DOHH2 (cell line): Measurements from ENCODE around the gene BAIAP2.

Experiments
- H3F3A ChIP-seq: fragments of 200-600 bp; sonication (generic), shearing (Covaris generic); 2 replicates; pipeline ENCODE4 v1.6.0; 2016; ENCODE audit warnings: antibody characterized with exemption, mild to moderate bottlenecking; ENCODE audit not compliant: control insufficient read depth, insufficient read depth
- H3K27ac ChIP-seq: fragments of 200-600 bp; sonication (generic); 2 replicates; pipeline ENCODE4 v1.5.1; 2014; ENCODE audit warnings: low read depth, mild to moderate bottlenecking, low read length, moderate library complexity
- H3K27me3 ChIP-seq: fragments of 200-600 bp; sonication (generic); 2 replicates; pipeline ENCODE4 v1.6.1; 2014; ENCODE audit warnings: mild to moderate bottlenecking, low read length, mixed read lengths; ENCODE audit not compliant: control insufficient read depth
- H3K36me3 ChIP-seq: fragments of 200-600 bp; sonication (generic); 2 replicates; pipeline ENCODE4 v1.6.1; 2014; ENCODE audit warnings: mild to moderate bottlenecking, low read length, moderate library complexity, mixed read lengths; ENCODE audit not compliant: control insufficient read depth
- H3K4me1 ChIP-seq: fragments of 200-600 bp; sonication (generic); 2 replicates; pipeline ENCODE4 v1.6.1; 2014; ENCODE audit warnings: mild to moderate bottlenecking, low read length, mixed read lengths; ENCODE audit not compliant: control insufficient read depth
- H3K4me2 ChIP-seq: fragments of 200-600 bp; sonication (generic); 2 replicates; pipeline ENCODE4 v1.6.0; 2014; ENCODE audit warnings: mild to moderate bottlenecking, low read length, moderate library complexity
- H3K4me3 ChIP-seq: fragments of 200-600 bp; sonication (generic); 2 replicates; pipeline ENCODE4 v1.5.1; 2014; ENCODE audit warnings: mild to moderate bottlenecking, low read length, mixed read lengths
- H3K79me2 ChIP-seq: fragments of 200-600 bp; sonication (generic); 2 replicates; pipeline ENCODE4 v1.6.1; 2014; ENCODE audit warnings: mild to moderate bottlenecking, low read length, mixed read lengths; ENCODE audit not compliant: control insufficient read depth
- H3K9me2 ChIP-seq: fragments of 200-600 bp; sonication (generic); replicated peaks from 2 replicates; pipeline ENCODE4 v1.6.1; 2014; ENCODE audit warnings: mild to moderate bottlenecking, low read length, mixed read lengths; ENCODE audit not compliant: control insufficient read depth
- H3K9me3 ChIP-seq: fragments of 200-600 bp; sonication (generic); 2 replicates; pipeline ENCODE4 v1.6.1; 2014; ENCODE audit warnings: antibody characterized with exemption, low read length, mixed read lengths; ENCODE audit not compliant: control insufficient read depth, insufficient read depth
- H4K20me1 ChIP-seq: fragments of 200-600 bp; sonication (generic); 2 replicates; pipeline ENCODE4 v1.6.0; 2014; ENCODE audit warnings: low read depth, mild to moderate bottlenecking, antibody characterized with exemption, low read length, moderate library complexity; ENCODE audit not compliant: control insufficient read depth, insufficient read depth
- EZH2phosphoT487 ChIP-seq: fragments of 200-600 bp; sonication (generic); IDR thresholded peaks from 2 replicates; pipeline ENCODE4 v1.6.1; 2017; ENCODE audit warnings: borderline replicate concordance, mild to moderate bottlenecking, antibody characterized with exemption, low read length, moderate library complexity, mixed read lengths
- TF ChIP-seq, protein P1 (sequence below): fragments of 200-600 bp; sonication (generic); IDR thresholded peaks from one replicate; pipeline ENCODE4 v1.5.1; 2014; ENCODE audit warnings: antibody characterized with exemption, mild to moderate bottlenecking, low read depth, low read length; ENCODE audit not compliant: poor library complexity, severe bottlenecking

The BAIAP2 gene

DNA sequence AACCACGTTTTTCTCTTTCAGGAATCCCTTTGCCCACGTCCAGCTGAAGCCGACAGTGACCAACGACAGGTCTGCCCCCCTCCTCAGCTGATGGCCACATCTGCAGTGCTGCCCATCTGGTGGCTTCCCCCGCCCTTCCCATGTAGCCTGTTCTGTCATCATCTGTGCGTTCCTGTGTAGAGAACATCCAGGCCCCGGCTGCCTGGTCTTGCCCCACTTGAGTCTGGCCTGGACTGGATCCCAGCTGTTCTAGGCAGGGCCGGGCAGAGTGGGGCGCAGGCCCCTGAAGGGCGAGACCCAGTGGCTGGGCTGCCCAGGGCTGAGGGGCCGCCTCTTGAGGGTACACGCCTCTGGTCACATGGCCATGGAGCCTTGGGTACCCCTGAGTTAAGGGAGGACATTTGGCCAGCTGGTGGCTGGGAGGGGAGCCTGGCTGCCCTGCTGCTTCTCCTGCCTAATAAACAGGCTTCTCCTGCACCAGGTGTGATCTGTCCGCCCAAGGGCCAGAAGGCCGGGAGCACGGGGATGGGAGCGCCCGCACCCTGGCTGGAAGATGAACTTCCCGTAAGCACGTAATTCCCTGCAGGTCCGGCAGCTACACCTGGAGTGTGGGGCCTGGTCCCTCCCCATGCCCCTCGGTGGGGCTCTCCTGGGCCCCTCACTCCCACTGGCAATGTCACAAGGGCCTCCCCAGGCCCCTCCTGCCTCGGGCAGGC, 81.0 kb downstream of the BAIAP2 start:
- Histone ChIP-seq H3K9me2 (no peaks in the 10 kb centered on the region), H3K27me3 (no peaks in the 10 kb centered on the region), H3K4me1 (peaks cover 3% of the 10 kb centered on the region; the same call in 1 of the 2 replicates), H3K9me3 (no peaks in the 10 kb centered on the region), H3K36me3 (no peaks in the 10 kb centered on the region), H4K20me1 (no peaks in the 10 kb centered on the region), H3K27ac (no peak overlapping the region), H3K4me2 (no peak overlapping the region), H3K79me2 (no peaks in the 10 kb centered on the region), H3F3A (no peaks in the 10 kb centered on the region), H3K4me3 (no peak overlapping the region)
- no peak for TF ChIP-seq EZH2phosphoT487
- TF ChIP-seq, protein P1, sequence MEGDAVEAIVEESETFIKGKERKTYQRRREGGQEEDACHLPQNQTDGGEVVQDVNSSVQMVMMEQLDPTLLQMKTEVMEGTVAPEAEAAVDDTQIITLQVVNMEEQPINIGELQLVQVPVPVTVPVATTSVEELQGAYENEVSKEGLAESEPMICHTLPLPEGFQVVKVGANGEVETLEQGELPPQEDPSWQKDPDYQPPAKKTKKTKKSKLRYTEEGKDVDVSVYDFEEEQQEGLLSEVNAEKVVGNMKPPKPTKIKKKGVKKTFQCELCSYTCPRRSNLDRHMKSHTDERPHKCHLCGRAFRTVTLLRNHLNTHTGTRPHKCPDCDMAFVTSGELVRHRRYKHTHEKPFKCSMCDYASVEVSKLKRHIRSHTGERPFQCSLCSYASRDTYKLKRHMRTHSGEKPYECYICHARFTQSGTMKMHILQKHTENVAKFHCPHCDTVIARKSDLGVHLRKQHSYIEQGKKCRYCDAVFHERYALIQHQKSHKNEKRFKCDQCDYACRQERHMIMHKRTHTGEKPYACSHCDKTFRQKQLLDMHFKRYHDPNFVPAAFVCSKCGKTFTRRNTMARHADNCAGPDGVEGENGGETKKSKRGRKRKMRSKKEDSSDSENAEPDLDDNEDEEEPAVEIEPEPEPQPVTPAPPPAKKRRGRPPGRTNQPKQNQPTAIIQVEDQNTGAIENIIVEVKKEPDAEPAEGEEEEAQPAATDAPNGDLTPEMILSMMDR: no peak

DNA sequence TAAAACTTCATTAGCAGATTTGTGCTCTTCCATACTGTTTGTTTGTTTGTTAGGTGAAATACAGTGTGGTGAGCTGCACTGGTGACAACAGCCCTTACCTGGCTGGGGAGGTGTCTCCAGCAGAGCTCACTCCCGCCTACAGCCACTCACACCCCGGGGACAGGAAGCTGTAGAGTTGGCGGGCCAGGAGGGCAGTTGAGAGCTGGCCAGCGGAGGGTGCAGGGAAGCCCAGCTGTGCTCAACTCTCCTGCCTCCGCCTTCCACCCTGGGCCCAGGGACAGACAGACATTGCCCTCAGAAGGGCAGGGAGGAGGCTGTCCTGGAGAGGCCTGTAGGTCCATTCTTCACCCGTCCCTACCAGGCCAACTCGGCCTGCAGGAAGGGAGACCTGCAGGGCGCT, 81.8 kb downstream of the BAIAP2 start:
- H3F3A ChIP-seq: no peaks in the 10 kb centered on the region
- peaks cover 3% of the 10 kb centered on the region; the same call in 1 of the 2 replicates for H3K4me1 ChIP-seq
- no peaks in the 10 kb centered on the region for H3K9me3 ChIP-seq
- no peaks in the 10 kb centered on the region for H3K9me2 ChIP-seq
- TF ChIP-seq, protein P1: no peak
- TF ChIP-seq EZH2phosphoT487: no peak
- H3K27ac ChIP-seq: no peak overlapping the region
- H3K36me3 ChIP-seq: no peaks in the 10 kb centered on the region
- no peaks in the 10 kb centered on the region for H3K79me2 ChIP-seq
- H3K4me2 ChIP-seq: no peak overlapping the region
- H4K20me1 ChIP-seq: no peaks in the 10 kb centered on the region
- H3K4me3 ChIP-seq: no peak overlapping the region
- H3K27me3 ChIP-seq: no peaks in the 10 kb centered on the region

DNA sequence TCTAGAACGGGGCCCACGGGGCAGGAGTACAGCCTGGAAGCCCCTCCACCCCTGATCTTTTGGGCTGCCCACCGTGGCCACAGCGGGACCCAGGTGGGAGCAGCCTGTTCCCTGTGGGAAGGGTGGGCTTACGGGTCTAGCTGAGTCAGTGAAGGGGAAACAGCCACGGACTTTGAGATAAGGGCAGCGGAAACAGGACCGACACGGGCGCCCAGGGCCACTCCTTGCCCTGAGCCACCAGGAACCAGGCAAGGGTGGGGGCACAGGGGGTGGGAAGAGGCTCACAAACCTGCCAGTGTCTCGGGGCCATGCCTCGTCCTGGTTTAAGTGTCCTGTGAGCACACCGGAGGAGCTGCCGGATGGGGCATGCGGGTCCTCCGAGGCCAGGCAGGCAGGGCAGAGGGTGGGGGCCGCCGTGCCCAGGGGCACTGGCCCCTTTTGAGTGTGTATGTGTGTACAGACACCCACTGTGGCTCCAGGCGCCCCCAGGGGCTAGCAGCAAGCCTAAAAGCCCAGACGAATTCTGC, 82.8 kb downstream of the BAIAP2 start:
- H4K20me1 ChIP-seq: no peaks in the 10 kb centered on the region
- peaks cover 3% of the 10 kb centered on the region; the same call in 1 of the 2 replicates for H3K4me1 ChIP-seq
- H3F3A ChIP-seq: no peaks in the 10 kb centered on the region
- H3K4me3 ChIP-seq: no peak overlapping the region
- no peak overlapping the region for H3K4me2 ChIP-seq
- H3K9me2 ChIP-seq: no peaks in the 10 kb centered on the region
- TF ChIP-seq, protein P1: no peak
- no peak for TF ChIP-seq EZH2phosphoT487
- no peaks in the 10 kb centered on the region for H3K79me2 ChIP-seq
- H3K27me3 ChIP-seq: no peaks in the 10 kb centered on the region
- no peaks in the 10 kb centered on the region for H3K36me3 ChIP-seq
- no peaks in the 10 kb centered on the region for H3K9me3 ChIP-seq
- H3K27ac ChIP-seq: no peak overlapping the region
